GM12891 (cell line): ENCODE data around the gene MRM3.
"Not testable (repeated sequence)": the region's sequence is repeated elsewhere in the genome, so short reads cannot be mapped to it uniquely, and the experiment has no call there.

Experiments
- DNase-seq: peaks from one replicate; pipeline ENCODE4 v3.0.0; 2011; ENCODE audit warnings: low spot score; ENCODE audit not compliant: insufficient read length
- FAIRE-seq: peaks from 2 replicates; lab custom pipeline; 2011; peaks lifted over from hg19 to GRCh38; lab: Jason Lieb, UNC
- PAX5 ChIP-seq: IDR thresholded peaks from 2 replicates; pipeline ENCODE4 v1.6.1; 2011; ENCODE audit warnings: low read length, moderate library complexity, mild to moderate bottlenecking; ENCODE audit not compliant: insufficient read depth, severe bottlenecking
- POLR2A ChIP-seq: IDR thresholded peaks from 2 replicates; pipeline ENCODE4 v1.6.1; 2011; ENCODE audit warnings: low read depth, low read length, control low read depth
- POLR2AphosphoS5 ChIP-seq: IDR thresholded peaks from 2 replicates; pipeline ENCODE4 v1.6.1; 2011; ENCODE audit warnings: low read depth, low read length, control low read depth
- POU2F2 ChIP-seq: IDR thresholded peaks from 2 replicates; pipeline ENCODE4 v1.6.1; 2011; ENCODE audit warnings: low read depth, mild to moderate bottlenecking, control low read depth, low read length, moderate library complexity
- SPI1 ChIP-seq: IDR thresholded peaks from 2 replicates; pipeline ENCODE4 v1.6.1; 2011; ENCODE audit warnings: low read depth, low read length, control low read depth
- TAF1 ChIP-seq: IDR thresholded peaks from 2 replicates; pipeline ENCODE4 v1.6.1; 2011; ENCODE audit warnings: low read depth, low read length, control low read depth

MRM3 gene

DNA sequence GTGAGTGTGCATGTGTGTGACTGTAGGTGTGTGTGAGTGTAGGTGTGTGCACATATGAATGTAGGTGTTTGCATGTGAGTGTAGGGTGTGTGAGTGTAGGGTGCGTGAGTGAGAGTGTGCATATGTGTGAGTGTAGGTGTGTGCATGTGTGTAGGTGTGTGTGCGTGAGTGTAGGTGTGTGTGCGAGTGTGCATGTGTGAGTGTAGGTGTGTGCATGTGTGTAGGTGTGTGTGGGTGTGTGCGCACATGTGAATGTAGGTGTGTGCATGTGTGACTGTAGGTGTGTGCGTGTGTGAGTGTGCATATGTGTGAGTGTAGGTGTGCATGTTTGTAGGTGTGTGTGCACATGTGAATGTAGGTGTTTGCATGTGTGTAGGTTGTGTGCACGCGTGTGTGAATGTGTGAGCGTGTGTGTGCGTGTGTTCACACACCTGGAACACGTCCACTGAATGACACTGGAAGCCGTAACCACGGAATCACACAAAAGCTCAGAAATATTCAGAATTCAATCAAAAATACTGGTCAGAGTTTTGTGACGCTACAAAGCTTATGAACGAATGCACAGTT, 30.6 kb downstream of the MRM3 start:
- DNase-seq (no peak), FAIRE-seq (peak; percentile 67)
- TF ChIP-seq POLR2AphosphoS5, result no peak
- TF ChIP-seq POU2F2, result peak; percentile 53; the same call in 1 of the 2 replicates
- no peak for TF ChIP-seq TAF1
- TF ChIP-seq SPI1, result no peak
- TF ChIP-seq PAX5, result no peak
- TF ChIP-seq POLR2A, result no peak

DNA sequence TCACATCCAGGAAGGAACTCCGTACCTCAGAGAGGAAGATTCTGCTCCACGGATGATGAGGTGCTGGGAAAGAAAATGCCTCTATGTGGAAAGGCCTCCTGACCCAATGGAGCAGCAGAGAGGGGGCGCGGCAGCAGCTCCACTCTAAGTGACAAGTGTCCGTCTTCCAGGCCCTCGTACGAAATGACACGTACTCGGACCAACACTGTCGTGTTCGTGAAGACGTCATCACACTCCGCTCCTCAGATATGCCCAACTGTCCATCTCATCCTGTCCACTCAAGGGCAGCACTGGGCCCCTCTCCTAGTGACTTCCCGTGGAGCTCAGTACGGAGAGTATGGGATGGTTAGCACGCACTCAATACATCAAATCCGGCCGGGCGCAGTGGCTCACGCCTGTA, 32.2 kb downstream of the MRM3 start:
- no peak for FAIRE-seq
- TF ChIP-seq POU2F2 (no peak), PAX5 (no peak), POLR2A (no peak), POLR2AphosphoS5 (no peak), SPI1 (no peak), TAF1 (no peak)
- no peak for DNase-seq

DNA sequence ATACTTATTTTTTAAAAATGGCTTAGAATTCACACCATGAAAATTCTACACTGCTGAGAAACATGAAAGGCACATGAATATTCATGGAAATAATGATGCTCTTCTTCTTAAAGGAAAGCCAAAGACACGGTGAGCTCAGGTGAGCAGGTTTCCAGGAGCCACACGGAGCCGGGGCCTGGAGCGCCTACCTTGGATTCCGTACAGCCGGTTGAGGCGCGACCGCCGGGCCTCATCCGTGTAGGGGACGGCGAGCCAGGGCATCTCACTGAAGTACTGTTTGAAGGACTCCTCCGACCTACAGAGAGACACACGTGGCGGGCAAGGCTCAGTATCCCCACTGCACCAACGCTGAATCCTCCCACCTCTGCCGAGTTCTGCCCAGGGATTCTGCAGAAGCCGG, 37.1 kb downstream of the MRM3 start:
- DNase-seq, result no peak
- FAIRE-seq, result no peak
- TF ChIP-seq PAX5 (no peak), SPI1 (no peak), TAF1 (no peak), POLR2AphosphoS5 (no peak), POU2F2 (no peak), POLR2A (no peak)

DNA sequence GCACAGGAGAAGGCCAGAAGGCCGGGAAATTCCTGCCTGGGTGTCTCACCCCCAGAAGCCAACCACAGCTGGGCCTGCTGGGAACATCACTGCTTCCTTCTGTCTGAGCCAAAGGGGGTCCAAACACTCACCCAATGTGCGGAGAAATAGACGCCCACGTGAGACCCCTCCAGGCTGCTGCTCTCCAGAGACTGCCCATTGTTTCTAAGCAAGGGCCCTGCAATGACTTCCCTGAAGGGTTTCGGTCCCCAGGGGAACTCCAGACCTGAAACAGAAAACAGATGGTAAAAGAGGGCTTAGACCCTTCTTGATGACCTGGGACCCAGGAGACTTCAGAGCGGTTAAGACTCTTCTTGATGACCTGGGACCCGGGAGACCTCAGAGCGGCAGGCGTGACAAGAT, 41.3 kb downstream of the MRM3 start:
- no peak for FAIRE-seq
- no peak for DNase-seq
- no peak for TF ChIP-seq PAX5
- TF ChIP-seq TAF1, result no peak
- no peak for TF ChIP-seq POU2F2
- no peak for TF ChIP-seq SPI1

DNA sequence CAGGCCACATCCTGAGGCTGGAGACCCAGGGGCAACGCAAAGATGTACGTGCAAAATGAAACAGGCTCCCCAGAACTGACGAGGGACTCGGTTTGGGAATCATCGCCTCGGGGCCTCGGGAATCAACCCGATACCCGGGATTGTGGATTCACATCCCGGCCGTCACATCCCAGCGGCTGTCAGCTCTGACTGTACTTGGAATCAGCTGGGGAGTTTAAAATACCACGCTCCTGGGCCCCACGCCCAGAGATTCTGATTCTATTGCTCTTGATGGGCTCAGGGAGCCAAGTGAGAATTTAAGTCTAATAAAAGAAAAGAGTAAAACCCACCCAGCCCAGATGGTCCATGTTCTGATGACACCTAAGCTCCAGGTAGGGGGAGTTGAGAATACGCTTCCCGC, 42.2 kb downstream of the MRM3 start:
- FAIRE-seq (no peak), DNase-seq (no peak)
- TF ChIP-seq PAX5, result no peak
- TF ChIP-seq POLR2A, result no peak
- TF ChIP-seq POU2F2, result no peak
- TF ChIP-seq TAF1, result no peak
- no peak for TF ChIP-seq SPI1
- TF ChIP-seq POLR2AphosphoS5, result no peak

DNA sequence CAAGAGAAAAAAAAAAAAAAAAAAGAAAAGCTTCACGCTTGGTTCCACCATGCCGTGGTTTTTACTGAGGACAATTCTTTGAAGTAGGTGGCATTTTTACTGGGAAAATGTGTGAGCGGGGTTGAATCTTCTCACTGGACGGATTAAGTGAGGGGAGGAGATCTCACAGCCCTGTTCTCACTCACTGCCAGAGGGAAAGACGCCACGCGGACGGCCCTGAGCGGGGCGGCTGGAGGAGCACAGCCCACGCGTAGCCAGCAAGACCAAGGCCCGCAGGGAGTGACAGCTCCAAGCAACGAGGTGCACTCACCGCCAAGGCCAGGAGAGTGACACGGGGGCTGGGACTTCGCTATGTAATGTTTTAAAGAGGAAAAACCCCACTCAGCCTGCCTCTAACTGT, 43.1 kb downstream of the MRM3 start:
- TF ChIP-seq TAF1 (no peak), POU2F2 (no peak), POLR2A (no peak), SPI1 (no peak), PAX5 (no peak), POLR2AphosphoS5 (no peak)
- FAIRE-seq (no peak), DNase-seq (no peak)

DNA sequence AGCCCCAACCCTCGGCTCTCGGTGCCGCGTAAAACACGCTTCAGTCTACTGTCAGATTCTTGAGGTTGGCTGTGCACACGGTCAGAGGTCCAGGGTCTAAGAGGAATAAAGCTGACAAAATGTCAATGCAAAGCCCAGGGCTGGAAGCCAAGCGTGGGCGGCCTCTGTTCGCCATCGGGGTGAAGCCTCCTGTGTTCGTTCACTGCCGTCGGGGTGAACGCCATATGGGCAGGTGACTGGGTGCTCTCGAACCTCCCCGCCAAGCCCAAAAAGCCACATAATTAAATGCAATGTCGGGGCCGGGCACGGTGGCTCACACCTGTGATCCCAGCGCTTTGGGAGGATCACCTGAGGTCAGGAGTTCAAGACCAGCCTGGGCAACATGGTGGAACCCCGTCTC, 44.6 kb downstream of the MRM3 start:
- FAIRE-seq, result no peak
- TF ChIP-seq SPI1 (no peak), POLR2AphosphoS5 (no peak), PAX5 (no peak), TAF1 (no peak), POLR2A (no peak), POU2F2 (no peak)
- DNase-seq, result no peak

DNA sequence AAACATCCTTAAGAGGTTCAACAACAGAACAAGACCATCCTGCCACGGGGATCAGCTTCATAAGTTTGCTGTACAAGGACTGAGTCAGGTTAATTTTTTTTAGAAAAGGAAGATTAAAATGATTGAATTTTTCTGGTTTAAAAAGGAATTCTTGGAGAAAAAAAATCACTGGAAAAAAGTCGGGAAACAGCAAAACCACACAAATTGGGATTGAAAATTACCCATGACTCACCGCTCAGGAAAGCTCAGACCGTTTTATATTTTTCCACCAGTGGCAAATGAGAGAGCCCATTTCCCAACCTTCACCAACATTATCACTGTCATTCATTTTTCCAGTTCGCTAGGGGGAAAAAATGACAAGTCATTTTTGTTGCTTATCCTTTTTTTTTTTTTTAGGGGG, 46.6 kb downstream of the MRM3 start:
- FAIRE-seq (no peak), DNase-seq (no peak)
- TF ChIP-seq POLR2A (no peak), TAF1 (no peak), SPI1 (no peak), POU2F2 (no peak), POLR2AphosphoS5 (no peak), PAX5 (no peak)

DNA sequence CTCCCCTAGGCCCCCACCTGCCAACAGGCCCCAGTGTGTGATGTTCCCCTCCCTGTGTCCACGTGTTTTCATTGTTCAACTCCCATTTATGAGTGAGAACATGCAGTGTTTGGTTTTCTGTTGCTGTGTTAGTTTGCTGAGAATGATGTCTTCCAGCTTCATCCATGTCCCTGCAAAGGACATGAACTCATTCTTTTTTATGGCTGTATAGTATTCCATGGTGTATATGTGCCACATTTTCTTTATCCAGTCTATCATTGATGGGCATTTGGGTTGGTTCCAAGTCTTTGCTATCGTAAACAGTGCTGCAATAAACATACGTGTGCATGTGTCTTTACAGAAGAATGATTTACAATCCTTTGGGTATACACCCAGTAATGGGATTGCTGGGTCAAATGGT, 47.5 kb downstream of the MRM3 start:
- not testable (repeated sequence) for DNase-seq, FAIRE-seq

DNA sequence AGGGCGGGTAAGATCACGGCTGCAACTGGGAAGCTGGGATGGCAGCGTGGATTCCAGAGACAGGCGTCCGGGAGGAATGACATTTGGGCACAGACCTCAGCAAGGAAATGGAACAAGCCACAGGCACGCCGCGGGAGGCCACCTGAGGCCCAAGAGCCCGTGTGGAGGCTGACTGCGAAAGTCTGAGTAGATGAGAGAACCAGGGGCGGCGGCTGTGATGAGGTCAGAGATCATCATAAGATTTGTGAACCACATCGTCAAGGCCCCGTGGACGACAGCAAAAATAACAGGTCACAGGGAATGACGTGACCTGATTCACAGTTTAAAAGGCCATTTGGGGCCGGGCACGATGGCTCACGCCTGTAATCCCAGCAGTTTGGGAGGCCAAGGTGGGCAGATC, 48.2 kb downstream of the MRM3 start:
- TF ChIP-seq PAX5, result no peak
- no peak for TF ChIP-seq POLR2AphosphoS5
- no peak for TF ChIP-seq POU2F2
- TF ChIP-seq SPI1, result no peak
- no peak for TF ChIP-seq TAF1
- DNase-seq (no peak), FAIRE-seq (no peak)

DNA sequence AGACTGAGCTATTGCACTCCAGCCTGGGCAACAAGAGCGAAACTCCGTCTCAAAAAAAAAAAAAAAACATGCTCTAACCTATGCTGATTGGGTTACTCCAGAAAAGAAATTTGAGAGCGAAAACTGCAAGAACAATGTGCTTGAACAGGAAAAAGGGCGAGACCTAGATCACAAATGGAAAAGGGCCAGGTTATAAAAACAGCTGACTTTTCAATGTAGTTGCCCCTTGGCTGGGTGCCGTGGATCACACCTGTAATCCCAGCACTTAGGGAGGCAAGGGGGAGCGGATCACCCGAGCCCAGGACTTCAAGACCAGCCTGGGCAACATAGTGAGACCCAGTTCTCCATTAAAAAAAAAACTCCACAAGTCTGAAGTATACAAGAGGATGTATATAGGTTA, 48.8 kb downstream of the MRM3 start:
- DNase-seq (no peak), FAIRE-seq (no peak)
- TF ChIP-seq SPI1, result no peak
